Measurements from ENCODE around the gene CABLES1. TPM values are rescaled to one million over a fixed set of nuclear protein-coding genes. Genes with fewer than 3 reads are reported as not detected.

CABLES1 gene
- polyA plus RNA-seq, 2 of the 4 experiments (the other 2 are of a cell fraction), result 4.5 to 8.6 TPM

DNA sequence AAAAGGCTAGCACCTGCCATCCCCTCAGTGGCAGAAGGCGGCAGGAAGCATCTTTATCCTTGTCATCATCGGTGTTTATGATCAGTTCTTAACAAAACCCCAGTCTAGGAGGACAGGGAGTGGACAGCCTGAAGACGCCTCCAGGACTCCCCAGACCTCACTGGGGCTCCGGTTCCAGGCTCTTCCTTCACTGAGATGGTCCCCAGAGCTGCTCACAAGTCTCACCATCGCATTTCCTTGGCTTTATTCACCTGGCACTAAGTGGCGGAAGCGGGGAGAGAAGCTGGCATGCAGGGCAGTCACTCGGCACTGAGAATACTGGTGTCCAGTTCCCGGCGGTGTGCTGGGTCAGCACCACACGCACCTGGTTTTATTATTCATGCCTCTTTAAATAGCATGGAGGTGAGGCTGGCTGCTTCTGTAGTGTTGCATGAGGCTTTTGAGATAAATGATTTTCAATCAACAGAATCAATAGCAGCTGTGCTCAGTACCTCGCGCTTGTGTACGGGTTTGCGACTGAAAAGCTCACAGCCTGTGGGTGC is 68.7 kb downstream of the CABLES1 start:
- Histone ChIP-seq H3K27ac (no peak overlapping the region), H3K9me3 (no peaks in the 10 kb centered on the region), H3K4me2 (no peak overlapping the region), H3K4me3 (no peak overlapping the region), H3K4me1 (no peaks in the 10 kb centered on the region)
- CTCF ChIA-PET, result no interaction called here
- no peak for FAIRE-seq
- DNase-seq (ENCODE audit: low read depth in 1 of 2, low spot score in 1 of 2), result no peak
- no peak for ATAC-seq
- TF ChIP-seq FOSB (CRISPR knock-in tag; IDR thresholded peaks at IDR 0.05) (no peak), HOXB5 (CRISPR knock-in tag; IDR thresholded peaks at IDR 0.05) (no peak), RNF2 (IDR thresholded peaks at IDR 0.05; ENCODE audit: borderline replicate concordance, low read depth) (no peak), ELK1 (IDR thresholded peaks at IDR 0.05; ENCODE audit: low read depth, low read length) (no peak), ATOH8 (CRISPR knock-in tag; IDR thresholded peaks at IDR 0.05; ENCODE audit: low read depth) (no peak), HDAC2 (IDR thresholded peaks at IDR 0.05) (no peak), HEYL (CRISPR knock-in tag; IDR thresholded peaks at IDR 0.05) (no peak), CHD2 (IDR thresholded peaks at IDR 0.05; ENCODE audit: low read length, partially characterized antibody) (no peak), ZNF302 (CRISPR knock-in tag; IDR thresholded peaks at IDR 0.05) (no peak), CEBPB (IDR thresholded peaks at IDR 0.05) (no peak), ZSCAN20 (CRISPR knock-in tag; IDR thresholded peaks at IDR 0.05) (no peak), KDM1A (IDR thresholded peaks at IDR 0.05; ENCODE audit: low read depth) (no peak), NR3C1 (IDR thresholded peaks at IDR 0.05) (no peak), MAFK (IDR thresholded peaks at IDR 0.05; ENCODE audit: partially characterized antibody) (no peak), RARB (CRISPR knock-in tag; IDR thresholded peaks at IDR 0.05) (no peak), MAZ (IDR thresholded peaks at IDR 0.05; ENCODE audit: borderline replicate concordance, low read depth, low read length) (no peak), ZC3H11A (IDR thresholded peaks at IDR 0.05) (no peak), HOXA7 (CRISPR knock-in tag; IDR thresholded peaks at IDR 0.05) (no peak)
- TF ChIP-seq, protein P1, sequence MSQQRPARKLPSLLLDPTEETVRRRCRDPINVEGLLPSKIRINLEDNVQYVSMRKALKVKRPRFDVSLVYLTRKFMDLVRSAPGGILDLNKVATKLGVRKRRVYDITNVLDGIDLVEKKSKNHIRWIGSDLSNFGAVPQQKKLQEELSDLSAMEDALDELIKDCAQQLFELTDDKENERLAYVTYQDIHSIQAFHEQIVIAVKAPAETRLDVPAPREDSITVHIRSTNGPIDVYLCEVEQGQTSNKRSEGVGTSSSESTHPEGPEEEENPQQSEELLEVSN (IDR thresholded peaks at IDR 0.05; ENCODE audit: borderline replicate concordance, low read depth), result no peak
- TF ChIP-seq, protein P2, sequence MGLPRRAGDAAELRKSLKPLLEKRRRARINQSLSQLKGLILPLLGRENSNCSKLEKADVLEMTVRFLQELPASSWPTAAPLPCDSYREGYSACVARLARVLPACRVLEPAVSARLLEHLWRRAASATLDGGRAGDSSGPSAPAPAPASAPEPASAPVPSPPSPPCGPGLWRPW (IDR thresholded peaks at IDR 0.05), result no peak
- POLR2A ChIA-PET, result no interaction called here
- WGBS (ENCODE audit: missing lambda C conversion rate), result 98% methylated on average over 14 of the region's 15 CpGs

DNA sequence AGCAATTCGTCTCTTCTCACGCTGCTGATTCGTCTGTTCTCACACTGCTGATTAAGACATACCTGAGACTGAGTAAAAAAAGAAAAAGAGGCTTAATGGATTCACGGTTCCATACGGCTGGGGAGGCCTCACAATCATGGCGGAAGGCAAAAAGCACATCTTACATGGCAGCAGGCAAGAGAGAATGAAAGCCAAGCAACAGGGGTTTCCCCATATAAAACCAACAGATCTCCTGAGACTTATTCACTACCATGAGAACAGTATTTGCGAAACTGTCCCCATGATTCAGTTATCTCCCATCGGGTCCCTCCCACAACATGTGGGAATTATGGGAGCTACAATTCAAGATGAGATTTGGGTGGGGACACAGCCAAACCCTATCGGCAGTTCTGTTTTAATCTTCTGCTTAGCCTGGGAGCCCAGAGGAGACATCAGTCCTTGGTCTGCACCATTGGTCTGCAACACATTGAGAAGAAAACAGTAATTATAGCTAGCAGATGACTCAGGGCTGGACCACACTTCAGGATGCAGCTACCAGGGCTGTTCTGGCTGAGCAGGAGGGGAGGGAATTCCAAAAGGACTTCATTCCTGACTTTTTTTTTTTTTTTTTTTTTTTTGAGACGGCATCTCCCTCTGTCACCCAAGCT is 69.4 kb downstream of the CABLES1 start:
- 93% methylated on average over 10 of the region's 10 CpGs for WGBS (ENCODE audit: missing lambda C conversion rate)
- ATAC-seq (no peak), DNase-seq (ENCODE audit: low read depth in 1 of 2, low spot score in 1 of 2) (no peak), FAIRE-seq (no peak)
- Histone ChIP-seq H3K4me2 (no peak overlapping the region), H3K4me3 (no peak overlapping the region), H3K4me1 (no peaks in the 10 kb centered on the region), H3K9me3 (no peaks in the 10 kb centered on the region), H3K27ac (no peak overlapping the region)
- POLR2A ChIA-PET, result no interaction called here
- CTCF ChIA-PET, result no interaction called here
- no peak for TF ChIP-seq ESRRA (IDR thresholded peaks at IDR 0.05; ENCODE audit: borderline replicate concordance, low read length)
- TF ChIP-seq BCL3 (IDR thresholded peaks at IDR 0.05), result no peak
